ENCODE results near the gene BLVRB. TPM values are rescaled to one million over a fixed set of nuclear protein-coding genes. Genes with fewer than 3 reads are reported as not detected.

BLVRB gene
- total RNA-seq, 2 experiments from 2014 or later, result 4.3 to 5.2 TPM

DNA sequence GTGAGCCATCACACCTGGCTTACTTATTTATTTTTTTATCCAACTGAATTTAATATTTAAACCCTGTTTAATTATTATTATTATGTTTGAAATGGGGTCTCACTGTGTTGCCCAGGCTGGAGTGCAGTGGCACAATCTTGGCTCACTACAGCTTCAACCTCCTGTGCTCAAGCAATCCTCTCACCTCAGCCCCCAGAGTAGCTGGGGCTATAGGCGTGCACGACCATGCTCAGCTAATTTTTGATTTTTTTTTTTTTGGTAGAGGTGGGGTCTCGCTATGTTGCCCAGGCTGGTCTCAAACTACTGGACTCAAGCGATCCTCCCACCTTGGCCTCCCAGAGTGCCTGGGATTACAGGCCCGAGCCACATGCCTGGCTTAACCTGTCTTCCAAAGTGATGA lies 33.8 kb upstream of the BLVRB start:
- intact Hi-C loops (cut with DNase I, micrococcal nuclease), result no loop called here
- no peak overlapping the region for H3K27ac ChIP-seq (ENCODE audit: low read depth in 1 of 2, low read length in 2 of 2)
- no peak for DNase-seq
- CTCF ChIA-PET, result no interaction called here
- Mint-ChIP-seq H3K27me3 (peaks cover 24% of the 10 kb centered on the region), H3K4me3 (no peak overlapping the region), H3K36me3 (ENCODE audit: low read depth) (no peaks in the 10 kb centered on the region), H3K4me1 (ENCODE audit: low read depth) (no peaks in the 10 kb centered on the region), H3K9me3 (no peaks in the 10 kb centered on the region), H3K27ac (no peak overlapping the region)
- TF ChIP-seq, protein P1, sequence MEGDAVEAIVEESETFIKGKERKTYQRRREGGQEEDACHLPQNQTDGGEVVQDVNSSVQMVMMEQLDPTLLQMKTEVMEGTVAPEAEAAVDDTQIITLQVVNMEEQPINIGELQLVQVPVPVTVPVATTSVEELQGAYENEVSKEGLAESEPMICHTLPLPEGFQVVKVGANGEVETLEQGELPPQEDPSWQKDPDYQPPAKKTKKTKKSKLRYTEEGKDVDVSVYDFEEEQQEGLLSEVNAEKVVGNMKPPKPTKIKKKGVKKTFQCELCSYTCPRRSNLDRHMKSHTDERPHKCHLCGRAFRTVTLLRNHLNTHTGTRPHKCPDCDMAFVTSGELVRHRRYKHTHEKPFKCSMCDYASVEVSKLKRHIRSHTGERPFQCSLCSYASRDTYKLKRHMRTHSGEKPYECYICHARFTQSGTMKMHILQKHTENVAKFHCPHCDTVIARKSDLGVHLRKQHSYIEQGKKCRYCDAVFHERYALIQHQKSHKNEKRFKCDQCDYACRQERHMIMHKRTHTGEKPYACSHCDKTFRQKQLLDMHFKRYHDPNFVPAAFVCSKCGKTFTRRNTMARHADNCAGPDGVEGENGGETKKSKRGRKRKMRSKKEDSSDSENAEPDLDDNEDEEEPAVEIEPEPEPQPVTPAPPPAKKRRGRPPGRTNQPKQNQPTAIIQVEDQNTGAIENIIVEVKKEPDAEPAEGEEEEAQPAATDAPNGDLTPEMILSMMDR (IDR thresholded peaks at IDR 0.05), result no peak
- no peak for ATAC-seq (ENCODE audit: poor library complexity)
- no peaks in the 10 kb centered on the region for H3K36me3 ChIP-seq (ENCODE audit: insufficient read depth, low read length)
- H3K4me3 ChIP-seq (ENCODE audit: low read length), result no peak overlapping the region
- no peaks in the 10 kb centered on the region for H3K27me3 ChIP-seq (ENCODE audit: control insufficient read depth in 1 of 2, insufficient read depth in 2 of 2, low read length in 2 of 2)
- H3K4me1 ChIP-seq (ENCODE audit: insufficient read depth, low read length), result no peaks in the 10 kb centered on the region
- POLR2A ChIA-PET, result no interaction called here
- H3K9me3 ChIP-seq (ENCODE audit: control insufficient read depth in 1 of 2, insufficient read depth in 1 of 2, low read length in 2 of 2), result no peaks in the 10 kb centered on the region

DNA sequence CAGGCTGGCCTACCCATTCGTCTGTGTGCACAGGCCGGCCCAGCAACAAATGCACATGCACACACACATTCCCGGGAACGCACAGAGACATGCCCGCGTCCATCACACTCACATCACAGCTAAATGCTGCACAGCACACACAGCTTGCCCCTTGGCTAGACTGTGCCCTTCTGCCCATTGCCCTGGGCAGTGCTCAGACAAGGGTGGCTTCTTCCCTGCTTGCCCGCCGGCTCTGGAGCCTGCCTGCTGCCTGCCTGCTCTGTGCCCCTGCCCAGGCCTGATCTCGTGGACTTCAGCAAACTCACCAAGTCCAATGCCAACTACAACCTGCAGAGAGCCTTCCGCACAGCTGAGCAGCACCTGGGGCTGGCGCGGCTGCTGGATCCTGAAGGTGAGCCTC lies 31.7 kb upstream of the BLVRB start:
- Histone ChIP-seq H3K27ac (ENCODE audit: low read depth in 1 of 2, low read length in 2 of 2) (no peak overlapping the region), H3K9me3 (ENCODE audit: control insufficient read depth in 1 of 2, insufficient read depth in 1 of 2, low read length in 2 of 2) (no peaks in the 10 kb centered on the region), H3K4me1 (ENCODE audit: insufficient read depth, low read length) (no peaks in the 10 kb centered on the region), H3K36me3 (ENCODE audit: insufficient read depth, low read length) (no peaks in the 10 kb centered on the region), H3K4me3 (ENCODE audit: low read length) (no peak overlapping the region), H3K27me3 (ENCODE audit: control insufficient read depth in 1 of 2, insufficient read depth in 2 of 2, low read length in 2 of 2) (peaks cover 0 to 2% of the 10 kb centered on the region in 2 experiments)
- Mint-ChIP-seq H3K27ac (no peak overlapping the region), H3K9me3 (no peaks in the 10 kb centered on the region), H3K4me1 (ENCODE audit: low read depth) (no peaks in the 10 kb centered on the region), H3K27me3 (peaks cover 22% of the 10 kb centered on the region), H3K36me3 (ENCODE audit: low read depth) (no peaks in the 10 kb centered on the region), H3K4me3 (no peak overlapping the region)
- POLR2A ChIA-PET, result no interaction called here
- ATAC-seq (ENCODE audit: poor library complexity) (no peak), DNase-seq (no peak)
- CTCF ChIA-PET, result no interaction called here
- intact Hi-C loops (cut with DNase I, micrococcal nuclease), result no loop called here
- TF ChIP-seq, protein P1 (IDR thresholded peaks at IDR 0.05), result no peak

DNA sequence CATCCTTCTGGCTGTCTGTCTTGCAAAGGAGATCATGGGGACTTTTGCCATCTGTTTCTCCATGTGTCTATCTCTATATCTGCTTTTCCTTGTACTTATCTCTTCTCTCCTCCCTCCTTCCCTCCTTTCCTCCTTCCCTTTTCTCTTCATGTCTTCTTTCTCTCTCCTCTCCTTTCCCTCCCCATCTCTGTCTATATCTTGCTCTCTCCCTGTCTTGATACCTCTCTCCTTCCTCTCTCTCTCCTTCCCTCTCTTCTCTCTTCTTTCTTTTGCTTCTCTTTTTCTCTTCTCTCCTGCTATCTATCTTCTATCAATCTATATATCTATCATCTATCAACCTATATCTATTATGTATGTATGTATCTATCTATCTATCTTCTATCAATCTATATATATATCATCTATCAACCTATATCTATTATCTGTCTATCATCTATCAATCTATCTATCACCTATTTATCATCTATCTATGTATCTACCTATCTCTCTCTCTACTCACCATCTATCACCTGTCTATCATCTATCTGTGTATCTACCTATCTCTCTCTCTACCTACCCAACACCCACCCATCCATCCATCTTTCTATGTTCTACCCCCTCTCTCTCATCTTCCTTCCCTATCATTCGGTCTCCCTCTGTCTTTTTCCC lies 28.8 kb upstream of the BLVRB start:
- Mint-ChIP-seq H3K27ac (no peak overlapping the region), H3K36me3 (ENCODE audit: low read depth) (no peaks in the 10 kb centered on the region), H3K4me3 (no peak overlapping the region), H3K9me3 (no peaks in the 10 kb centered on the region), H3K4me1 (ENCODE audit: low read depth) (no peaks in the 10 kb centered on the region), H3K27me3 (peaks cover 19% of the 10 kb centered on the region)
- DNase-seq (no peak), ATAC-seq (ENCODE audit: poor library complexity) (no peak)
- no peaks in the 10 kb centered on the region for H3K4me1 ChIP-seq (ENCODE audit: insufficient read depth, low read length)
- H3K27ac ChIP-seq (ENCODE audit: low read depth in 1 of 2, low read length in 2 of 2), result no peak overlapping the region
- POLR2A ChIA-PET, result no interaction called here
- no peak overlapping the region for H3K4me3 ChIP-seq (ENCODE audit: low read length)
- H3K27me3 ChIP-seq (ENCODE audit: control insufficient read depth in 1 of 2, insufficient read depth in 2 of 2, low read length in 2 of 2), result peaks cover 0 to 2% of the 10 kb centered on the region in 2 experiments
- intact Hi-C loops (cut with DNase I, micrococcal nuclease), result no loop called here
- CTCF ChIA-PET, result no interaction called here
- no peaks in the 10 kb centered on the region for H3K36me3 ChIP-seq (ENCODE audit: insufficient read depth, low read length)
- TF ChIP-seq, protein P1 (IDR thresholded peaks at IDR 0.05), result no peak
- H3K9me3 ChIP-seq (ENCODE audit: control insufficient read depth in 1 of 2, insufficient read depth in 1 of 2, low read length in 2 of 2), result peaks cover 0 to under 1% of the 10 kb centered on the region in 2 experiments

Measured in CD4-positive, alpha-beta T cell (primary cell).